Activated CD8-positive, alpha-beta memory T cell treated with anti-CD3 and anti-CD28 coated beads, Interleukin-2, amount 50 U/mL, for 4 hours (primary cell): Measurements from ENCODE around the gene KCNK10.

Experiments used
- DNase-seq: peaks from one replicate; pipeline ENCODE4 v3.0.0-alpha.2; 2020

Gene KCNK10

GRCh38 chr14:88323086-88323522, at the start of gene KCNK10:
Gene KCNK10 (minus strand): TSS chr14:88323269. CDS start chr14:88322798, 471 bp downstream.
- DNase-seq: no peak

- no peak for DNase-seq
Observed at GRCh38 chr14:88369496-88369895, 46.4 kb upstream of the KCNK10 start.

GRCh38 chr14:88364710-88365413, 41.8 kb upstream of the KCNK10 start:
- DNase-seq: no peak

GRCh38 chr14:88363644-88364043, 40.6 kb upstream of the KCNK10 start:
- no peak for DNase-seq

- no peak for DNase-seq
Observed at GRCh38 chr14:88359500-88359899, 36.4 kb upstream of the KCNK10 start.

GRCh38 chr14:88354358-88354757, 31.3 kb upstream of the KCNK10 start:
- DNase-seq: no peak

- DNase-seq: no peak
Observed at GRCh38 chr14:88352698-88353097, 29.6 kb upstream of the KCNK10 start.

GRCh38 chr14:88351966-88352691, 29.1 kb upstream of the KCNK10 start:
- DNase-seq: no peak

GRCh38 chr14:88348546-88348945, 25.5 kb upstream of the KCNK10 start:
- DNase-seq: no peak

- no peak for DNase-seq
Observed at GRCh38 chr14:88346048-88346639, 23.1 kb upstream of the KCNK10 start.

GRCh38 chr14:88342980-88343379, 19.9 kb upstream of the KCNK10 start:
- DNase-seq: no peak

- DNase-seq: no peak
Observed at GRCh38 chr14:88340357-88340756, 17.3 kb upstream of the KCNK10 start.

- DNase-seq: no peak
Observed at GRCh38 chr14:88333036-88333435, 10.0 kb upstream of the KCNK10 start.

GRCh38 chr14:88327497-88327896, 4.4 kb upstream of the KCNK10 start:
- no peak for DNase-seq

- no peak for DNase-seq
Observed at GRCh38 chr14:88326352-88327103, 3.5 kb upstream of the KCNK10 start.

GRCh38 chr14:88325883-88326282, 2.8 kb upstream of the KCNK10 start:
- DNase-seq: no peak

GRCh38 chr14:88324930-88325329, 1.9 kb upstream of the KCNK10 start:
- no peak for DNase-seq

- no peak for DNase-seq
Observed at GRCh38 chr14:88324491-88324890, 1.4 kb upstream of the KCNK10 start.

- DNase-seq: no peak
Observed at GRCh38 chr14:88323523-88324199, 592 bp upstream of the KCNK10 start.

GRCh38 chr14:88322504-88323085, 474 bp downstream of the KCNK10 start:
- no peak for DNase-seq

GRCh38 chr14:88321692-88322503, 1.2 kb downstream of the KCNK10 start:
- no peak for DNase-seq
